Right ventricle myocardium inferior (tissue), 1 donor: Measurements from ENCODE around the gene MTFMT. TPM values are rescaled to one million over a fixed set of nuclear protein-coding genes. Genes with fewer than 3 reads are reported as not detected.
"Not testable (repeated sequence)": the region's sequence is repeated elsewhere in the genome, so short reads cannot be mapped to it uniquely, and the experiment has no call there.

Source experiments
- ATAC-seq: fragments of 200-7000 bp; cut with Tn5 transposase; one replicate; pipeline ENCODE4 v1.9.1; 2020; ENCODE audit warnings: mild to moderate bottlenecking, moderate library complexity
- DNase-seq: peaks from one replicate; pipeline ENCODE4 v3.0.0; 2021; ENCODE audit errors: missing footprints
- intact Hi-C: fragments of 100-400 bp; cut with DNase I; formaldehyde crosslinking; loops from one replicate; pipeline ENCODE4 v1.11.0; 2022
- total RNA-seq: library from RNA; stranded (reverse); fragmentation: NEBNext Ultra II Directional; extraction: Animal tissue kit (Norgen Biotek cat#: 25700); gene quantifications from one replicate; pipeline ENCODE4 v1.2.1, GENCODE V29; 2021
- donor health status: DM: no; HTN: yes; CAD: no; lungs with severe emphysema.

Gene MTFMT
- total RNA-seq, 1 donor from 2014 or later = 18.7 TPM

GRCh38 chr15:65044724-65045481, 15.5 kb upstream of the MTFMT start, which contains the start of gene SLC51B:
Gene SLC51B, plus strand, starts transcription at chr15:65045387. Its CDS starts 4,618 bp downstream, at chr15:65050005.
- intact Hi-C loops = no loop called here

GRCh38 chr15:65044218-65044617, 14.8 kb upstream of the MTFMT start:
- ATAC-seq, DNase-seq, intact Hi-C loops: not testable (repeated sequence)

More at GRCh38 chr15:65044724-65045481, 15.5 kb upstream of the MTFMT start, which contains the start of gene SLC51B:
- peak; percentile 83 for DNase-seq
- ATAC-seq = peak; percentile 93

- no peak for ATAC-seq
- intact Hi-C loops = no loop called here
- DNase-seq = no peak
These were observed 13.4 kb upstream of the MTFMT start for GRCh38 chr15:65042776-65043327.

DNA sequence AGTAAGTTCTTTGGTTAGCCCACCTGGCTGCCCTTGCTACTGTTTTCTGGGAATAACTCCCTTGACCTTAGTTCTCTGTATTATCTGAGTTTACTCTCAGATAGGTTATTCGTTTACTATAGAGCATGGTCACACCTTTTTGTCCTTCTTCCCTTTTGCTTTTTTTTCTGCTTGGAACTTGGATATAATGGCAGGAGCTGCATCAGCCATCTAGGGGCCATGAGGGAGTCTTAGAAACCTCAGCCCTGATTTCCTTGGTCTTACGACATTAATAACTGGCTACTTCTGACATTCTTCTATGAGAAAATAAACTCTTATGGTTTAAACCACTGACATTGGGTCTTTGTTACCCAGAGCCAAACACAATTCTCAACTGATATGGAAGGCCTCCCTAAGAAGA, 12.3 kb upstream of the MTFMT start:
- DNase-seq = no peak
- intact Hi-C loops = no loop called here
- no peak for ATAC-seq

DNA sequence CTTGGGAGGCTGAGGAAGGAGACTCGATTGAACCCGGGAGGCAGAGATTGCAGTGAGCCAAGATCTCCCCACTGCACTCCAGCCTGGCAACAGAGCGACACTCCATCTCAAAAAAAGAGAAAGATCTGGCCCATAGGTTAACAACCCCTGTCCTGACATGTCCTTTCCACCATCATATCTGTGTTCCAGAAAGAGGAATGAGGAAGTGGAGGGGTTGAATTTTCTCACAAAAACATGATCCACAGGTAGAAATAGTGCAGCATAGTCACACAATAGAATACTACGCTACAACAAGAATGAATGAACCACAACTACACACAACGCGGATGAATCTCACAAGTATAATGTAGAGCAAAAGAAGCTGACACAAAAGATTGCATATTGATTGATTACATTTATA, 11.0 kb upstream of the MTFMT start:
- DNase-seq (no peak), ATAC-seq (no peak)
- intact Hi-C loops = no loop called here

- DNase-seq = no peak
- intact Hi-C loops = no loop called here
- ATAC-seq = no peak
These were observed 9.4 kb upstream of the MTFMT start for GRCh38 chr15:65038836-65039235.

GRCh38 chr15:65038428-65038827, 9.0 kb upstream of the MTFMT start:
- intact Hi-C loops = no loop called here
- ATAC-seq (no peak), DNase-seq (no peak)

DNA sequence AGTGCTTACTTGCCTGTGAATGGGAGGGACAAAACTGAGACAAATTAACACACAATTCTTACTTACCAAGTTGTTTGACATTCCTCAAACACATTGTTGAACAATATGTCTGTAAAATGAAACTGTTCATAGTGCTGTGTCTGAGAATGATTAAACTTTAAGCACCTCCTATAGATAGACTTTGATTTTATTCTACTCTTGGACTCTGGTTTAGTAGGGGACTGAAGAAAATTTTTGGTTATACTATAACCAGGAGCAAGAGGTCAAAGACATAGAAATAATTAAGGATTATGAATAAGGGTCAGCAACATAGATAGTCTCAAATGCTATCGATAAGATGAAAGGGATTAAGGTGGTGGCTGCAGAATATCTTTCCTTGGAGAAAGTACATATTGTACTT, 7.9 kb upstream of the MTFMT start:
- DNase-seq = no peak
- ATAC-seq = no peak
- intact Hi-C loops = no loop called here

DNA sequence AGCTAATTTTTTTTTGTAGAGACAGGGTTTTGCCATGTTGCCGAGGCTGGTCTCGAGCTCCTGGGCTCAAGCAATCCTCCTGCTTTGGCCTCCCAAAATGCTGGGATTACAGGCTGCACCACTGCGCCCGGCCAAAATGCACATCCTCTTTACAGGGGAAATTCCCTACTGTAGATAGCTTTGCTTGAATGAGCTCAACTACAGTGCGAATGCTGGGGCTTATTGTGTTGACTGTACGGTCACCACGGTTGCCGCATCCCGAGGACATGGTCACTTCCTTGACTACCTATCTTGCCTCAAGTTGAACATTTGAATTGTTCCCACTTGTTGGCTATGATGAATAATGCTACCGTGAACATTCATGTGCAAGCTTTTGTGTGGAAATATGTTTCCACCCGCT, 5.3 kb upstream of the MTFMT start:
- DNase-seq = no peak
- intact Hi-C loops = loop anchor here (5.0 kb wide), 2 partner anchors 68 to 263 kb away; partner anchors contain the start of gene RNU5A-1
- no peak for ATAC-seq

DNA sequence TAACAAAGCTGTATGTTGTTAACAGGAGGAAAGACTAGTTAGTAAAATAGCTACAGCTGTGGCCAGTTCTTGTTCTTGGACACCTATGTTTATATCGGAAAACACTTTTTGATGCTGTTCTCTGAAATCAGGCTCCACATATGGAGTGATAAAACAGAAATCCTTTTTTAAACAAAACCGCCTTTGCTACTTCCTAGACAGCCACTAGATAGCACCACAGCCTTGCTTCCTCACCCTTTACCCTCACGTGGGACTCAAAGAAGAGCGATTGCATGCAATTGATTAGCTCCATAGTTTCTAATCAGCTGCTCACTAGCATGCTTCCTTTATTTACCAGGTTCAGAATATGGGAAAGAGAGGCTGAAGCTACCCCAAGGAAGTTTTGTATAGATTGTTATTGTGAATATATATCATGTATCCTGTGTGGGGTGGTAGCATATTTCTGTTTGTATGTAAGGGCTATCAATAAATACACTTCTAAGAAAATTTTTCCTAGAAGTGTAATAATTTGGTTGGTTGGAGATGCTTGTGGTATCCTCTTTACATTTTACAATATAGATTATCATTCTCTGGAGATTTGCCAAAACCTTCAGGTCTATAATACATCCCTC, 4.3 kb upstream of the MTFMT start:
- ATAC-seq (peak; percentile 30), DNase-seq (no peak)
- intact Hi-C loops = loop anchor here (2.0 to 5.0 kb wide), 3 partner anchors 49 to 264 kb away; partner anchors contain the start of gene RNU5A-1

DNA sequence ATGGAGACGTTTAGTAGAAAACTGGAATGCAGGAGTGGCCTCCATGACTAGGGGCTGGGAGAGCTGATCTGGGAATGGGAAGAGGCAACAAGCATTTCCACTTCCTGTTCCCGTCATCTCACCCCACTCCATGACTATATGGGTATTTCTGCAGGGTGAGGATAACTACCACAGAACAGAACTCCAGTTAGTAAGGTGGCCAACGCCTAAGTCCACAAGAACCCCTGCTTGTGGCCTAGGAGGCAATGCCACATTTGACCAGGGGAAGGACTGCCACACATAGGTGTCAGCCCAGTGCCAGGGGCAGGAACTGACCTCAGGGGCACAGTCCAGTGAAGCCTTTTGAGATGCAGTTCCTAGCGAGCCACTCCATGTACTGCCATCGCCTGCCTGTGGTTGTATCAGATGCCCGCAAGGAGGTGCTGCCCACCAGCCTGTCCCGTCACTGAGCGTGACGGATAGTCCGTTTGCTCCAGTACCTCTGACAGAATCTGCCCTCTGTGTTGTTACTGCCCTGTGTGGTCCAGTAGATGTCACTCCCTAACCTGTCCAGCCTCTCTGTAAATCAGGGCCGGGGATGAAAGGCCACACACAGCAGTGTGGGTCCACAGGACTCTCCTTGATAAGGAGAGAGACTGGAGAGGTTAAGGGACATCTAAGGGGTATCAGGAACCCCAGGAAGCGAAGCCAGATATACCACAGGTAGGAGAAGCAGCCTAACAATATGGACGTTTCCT, 3.5 kb upstream of the MTFMT start:
- ATAC-seq (peak; percentile 56), DNase-seq (no peak)
- intact Hi-C loops = loop anchor here (2.0 to 5.0 kb wide), 3 partner anchors 50 to 264 kb away; partner anchors contain the start of gene RNU5A-1

- ATAC-seq (no peak), DNase-seq (no peak)
- intact Hi-C loops = loop anchor here (5.0 kb wide), 2 partner anchors 73 to 268 kb away; partner anchors contain the start of gene RNU5A-1
These were observed 333 bp upstream of the MTFMT start for GRCh38 chr15:65029736-65030208.

GRCh38 chr15:65028338-65028737, 1.1 kb downstream of the MTFMT start:
- no peak for DNase-seq
- no peak for ATAC-seq
- intact Hi-C loops = no loop called here

DNA sequence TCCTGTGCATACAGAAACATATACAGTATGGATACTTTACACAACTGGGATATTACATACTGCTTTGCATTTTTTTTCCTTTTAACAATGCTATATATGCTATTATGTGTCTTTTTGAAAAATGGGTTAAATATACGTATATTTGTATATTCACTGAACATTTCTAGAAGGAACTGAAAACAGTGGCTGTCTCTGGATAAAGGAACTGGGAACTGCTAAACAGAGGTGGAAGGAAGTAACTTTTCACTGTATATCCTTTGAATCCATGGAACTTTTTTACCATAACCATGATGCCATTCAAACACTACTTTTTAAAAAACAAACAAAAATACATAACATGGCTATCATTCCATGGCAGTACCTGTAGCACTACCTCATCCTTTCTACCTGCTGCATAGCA, 1.8 kb downstream of the MTFMT start:
- DNase-seq = no peak
- intact Hi-C loops = no loop called here
- no peak for ATAC-seq

- ATAC-seq = no peak
- no peak for DNase-seq
- intact Hi-C loops = no loop called here
These were observed 2.7 kb downstream of the MTFMT start for GRCh38 chr15:65026756-65027155.

- intact Hi-C loops = no loop called here
- DNase-seq (no peak), ATAC-seq (no peak)
These were observed 8.0 kb downstream of the MTFMT start for GRCh38 chr15:65021488-65021887.

- ATAC-seq = no peak
- intact Hi-C loops = no loop called here
- no peak for DNase-seq
These were observed 9.0 kb downstream of the MTFMT start for GRCh38 chr15:65020419-65020818.

DNA sequence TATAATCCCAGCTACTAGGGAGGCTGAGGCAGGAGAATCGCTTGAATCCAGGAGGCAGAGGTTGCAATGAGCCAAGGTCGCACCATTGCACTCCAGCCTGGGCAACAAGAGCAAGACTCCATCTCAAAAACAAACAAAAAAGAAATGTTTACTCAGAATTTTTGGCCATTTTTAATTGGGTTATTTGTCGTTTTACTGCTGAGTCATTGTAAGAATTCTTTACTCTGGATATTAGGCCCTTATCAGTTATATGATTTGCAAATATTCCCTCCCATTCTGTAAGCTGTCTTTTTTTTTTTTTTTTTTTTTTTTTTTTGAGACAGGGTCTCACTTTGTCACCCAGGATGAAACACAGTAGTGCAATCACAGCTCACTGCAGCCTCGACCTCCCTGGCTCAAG, 18.2 kb downstream of the MTFMT start:
- DNase-seq, intact Hi-C loops, ATAC-seq: not testable (repeated sequence)

DNA sequence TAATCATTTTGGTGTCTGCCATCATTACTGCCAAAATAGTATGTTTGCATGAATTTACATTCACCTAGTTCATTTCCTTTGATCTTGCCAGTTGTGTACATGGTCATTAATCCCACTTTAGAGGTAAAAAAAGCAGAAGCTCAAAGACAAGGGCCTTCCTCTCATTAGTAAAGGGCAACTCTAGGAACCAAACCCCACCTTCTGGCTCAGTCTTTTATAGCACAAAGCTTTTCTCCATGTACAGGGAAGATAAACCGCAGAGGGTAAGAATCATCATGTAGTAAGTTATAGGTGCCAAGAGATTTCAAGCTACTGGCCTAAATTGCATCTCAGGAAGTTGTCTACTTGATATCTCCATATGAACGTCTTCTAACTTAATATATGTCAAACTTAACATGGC, 20.5 kb downstream of the MTFMT start:
- no peak for ATAC-seq
- intact Hi-C loops = no loop called here
- no peak for DNase-seq
